Muscle of arm (tissue), 12 donors: ENCODE data around the gene ABCA1. TPM values are rescaled to one million over a fixed set of nuclear protein-coding genes. Genes with fewer than 3 reads are reported as not detected.

ENCODE experiments used
- DNase-seq: peaks from one replicate; pipeline ENCODE4 v3.0.0-alpha.2; 2013
- polyA plus RNA-seq, 12 donors: library from polyadenylated mRNA; unstranded; fragments of 120-200 nt; gene quantifications; one replicate each; pipeline ENCODE4 v1.2.1, GENCODE V29; 2013; ENCODE audit not compliant: insufficient read length in 12 of 12

The ABCA1 gene
- polyA plus RNA-seq, 12 donors = 3.9 to 10.8 (median 6.0) TPM; not detected in 1

DNA sequence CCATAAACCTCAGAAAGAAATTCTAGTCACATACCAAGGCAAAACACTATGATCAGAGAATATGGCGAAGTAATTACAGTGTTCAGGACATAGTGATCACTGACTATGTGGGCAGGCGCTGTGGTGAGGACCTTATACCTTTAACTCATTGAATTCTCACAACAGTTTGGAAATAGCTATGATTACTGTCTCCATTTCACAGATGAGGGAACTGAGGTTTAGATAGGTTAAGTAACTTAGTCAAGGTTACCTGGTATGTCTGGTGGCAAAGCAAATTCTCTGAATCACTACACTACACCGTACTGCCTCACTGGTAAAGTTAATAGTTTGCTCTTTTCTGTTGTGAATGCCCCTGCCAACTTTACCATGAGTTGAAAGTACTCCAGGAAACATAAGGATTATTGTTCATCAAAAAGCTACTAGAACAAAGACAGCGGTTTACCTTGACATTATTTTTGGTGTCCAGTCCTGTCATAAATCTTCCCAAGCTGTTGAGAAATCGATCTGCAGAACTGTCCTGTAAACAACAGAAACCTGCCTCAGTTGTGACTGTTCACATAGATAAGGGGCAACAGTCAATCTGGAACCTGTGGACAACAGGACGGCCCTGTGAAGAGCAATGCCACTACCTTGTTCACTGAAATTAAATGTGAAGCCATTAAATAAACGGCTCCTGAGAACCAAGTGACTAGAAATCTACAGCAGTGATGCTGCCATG, 127.7 kb downstream of the ABCA1 start:
- DNase-seq = no peak

DNA sequence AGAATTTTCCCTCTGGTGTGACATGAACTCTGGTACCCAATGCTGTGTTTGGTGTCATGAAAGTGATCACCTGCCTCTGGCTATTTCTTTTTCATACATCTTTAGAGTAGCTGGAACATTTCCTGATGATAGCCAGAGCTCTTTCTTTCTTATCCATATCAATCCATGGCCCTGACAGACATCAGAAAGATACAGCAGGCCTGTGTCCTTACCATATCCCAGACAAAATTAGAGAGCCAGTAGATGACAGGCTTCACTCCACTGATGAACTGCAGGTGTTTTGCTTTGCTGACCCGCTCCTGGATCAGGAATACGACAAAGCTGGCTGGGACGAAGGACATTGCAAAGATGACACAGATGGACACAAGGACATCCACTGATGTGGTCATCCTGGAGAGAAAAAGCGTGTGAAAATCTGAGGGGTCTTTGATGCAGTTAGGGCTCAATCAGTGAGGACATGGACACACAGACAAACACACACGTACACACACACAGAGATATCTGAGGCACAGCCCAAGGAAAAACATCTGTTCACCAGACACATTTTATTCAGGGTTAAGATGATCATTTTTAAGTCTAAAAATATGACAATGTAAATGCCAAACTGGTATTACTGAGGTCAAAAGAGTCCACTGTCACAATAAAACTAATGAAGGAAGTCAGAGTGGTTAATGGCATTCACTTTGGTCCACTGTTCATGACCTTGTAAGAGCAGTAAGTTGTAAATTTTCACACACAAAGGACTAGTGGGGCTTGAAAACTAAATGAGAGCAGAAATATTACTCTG, 129.6 kb downstream of the ABCA1 start:
- no peak for DNase-seq

DNA sequence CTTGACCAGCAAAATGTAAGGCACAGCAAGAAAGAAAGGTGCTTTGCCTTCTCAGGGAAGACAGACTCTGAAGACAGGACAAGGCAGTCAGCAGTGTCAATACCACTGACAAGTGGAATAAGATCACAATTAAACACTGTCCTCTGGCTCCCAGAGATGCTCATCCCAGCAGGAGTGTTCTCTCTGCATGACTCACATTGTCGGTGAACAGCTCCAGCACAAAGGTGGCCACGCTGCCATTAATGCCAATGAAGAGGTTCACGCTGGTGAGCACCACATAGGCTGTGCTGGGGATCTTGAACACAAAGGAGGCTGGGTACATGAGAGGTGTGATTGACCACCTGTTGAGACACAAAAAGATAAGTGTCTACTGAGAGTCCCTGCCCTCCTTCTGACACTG, 132.1 kb downstream of the ABCA1 start:
- DNase-seq = no peak

DNA sequence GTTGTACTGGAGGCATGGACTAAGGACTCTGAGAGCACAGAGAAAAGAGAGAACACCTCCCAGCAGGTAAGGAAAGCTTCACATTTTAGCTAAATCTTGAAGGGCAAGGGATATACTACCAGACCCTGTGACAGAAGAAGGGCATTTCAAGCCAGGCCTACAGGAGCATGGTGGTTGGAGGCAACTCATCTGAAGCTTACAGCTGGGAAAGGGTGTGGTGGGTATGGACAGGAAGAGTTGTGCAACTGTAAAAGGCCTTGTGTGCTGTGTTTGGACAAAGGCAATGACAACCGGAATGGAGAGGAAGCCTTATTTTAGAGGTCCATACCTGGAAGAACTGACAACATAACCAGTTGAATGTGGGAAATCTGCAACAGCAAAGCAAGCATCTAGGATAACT, 132.9 kb downstream of the ABCA1 start:
- no peak for DNase-seq

DNA sequence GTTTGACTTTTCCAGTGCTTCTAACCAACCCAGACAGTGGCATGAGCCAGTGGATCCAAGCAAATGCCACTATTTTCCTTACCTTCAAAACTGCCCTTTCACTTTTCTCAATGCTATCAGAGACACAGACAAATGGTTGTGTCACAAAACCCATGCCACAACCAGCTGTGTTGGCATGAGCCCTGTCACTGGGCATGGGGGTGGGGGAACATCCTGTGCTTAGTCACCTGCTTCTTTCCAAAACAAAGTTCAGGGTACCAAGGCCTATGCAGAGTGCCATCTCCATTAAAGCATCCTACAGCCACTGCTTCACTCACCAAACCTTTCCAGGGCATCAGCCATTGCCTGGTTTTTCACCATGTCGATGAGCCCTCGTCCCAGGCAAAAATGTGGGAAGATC, 133.9 kb downstream of the ABCA1 start:
- DNase-seq = no peak

DNA sequence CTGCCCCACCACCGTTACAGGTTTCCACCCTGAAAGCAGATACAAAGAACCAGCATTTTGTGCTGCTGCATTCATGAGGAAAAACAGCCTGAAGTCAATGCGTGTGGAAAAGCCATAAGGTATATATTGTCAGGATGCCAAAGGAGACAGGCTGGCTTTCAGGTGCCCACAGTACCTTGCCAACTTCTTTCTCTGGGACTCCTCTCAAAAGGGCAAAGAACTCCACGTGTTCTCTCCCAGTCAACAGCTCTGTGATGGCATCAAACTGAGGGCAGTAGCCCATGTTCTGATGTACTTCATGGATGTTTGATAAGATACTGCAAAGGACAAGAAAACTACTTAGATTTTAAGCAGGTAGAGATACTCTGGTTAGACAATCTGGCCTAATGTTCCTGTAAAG, 139.7 kb downstream of the ABCA1 start:
- DNase-seq = no peak

DNA sequence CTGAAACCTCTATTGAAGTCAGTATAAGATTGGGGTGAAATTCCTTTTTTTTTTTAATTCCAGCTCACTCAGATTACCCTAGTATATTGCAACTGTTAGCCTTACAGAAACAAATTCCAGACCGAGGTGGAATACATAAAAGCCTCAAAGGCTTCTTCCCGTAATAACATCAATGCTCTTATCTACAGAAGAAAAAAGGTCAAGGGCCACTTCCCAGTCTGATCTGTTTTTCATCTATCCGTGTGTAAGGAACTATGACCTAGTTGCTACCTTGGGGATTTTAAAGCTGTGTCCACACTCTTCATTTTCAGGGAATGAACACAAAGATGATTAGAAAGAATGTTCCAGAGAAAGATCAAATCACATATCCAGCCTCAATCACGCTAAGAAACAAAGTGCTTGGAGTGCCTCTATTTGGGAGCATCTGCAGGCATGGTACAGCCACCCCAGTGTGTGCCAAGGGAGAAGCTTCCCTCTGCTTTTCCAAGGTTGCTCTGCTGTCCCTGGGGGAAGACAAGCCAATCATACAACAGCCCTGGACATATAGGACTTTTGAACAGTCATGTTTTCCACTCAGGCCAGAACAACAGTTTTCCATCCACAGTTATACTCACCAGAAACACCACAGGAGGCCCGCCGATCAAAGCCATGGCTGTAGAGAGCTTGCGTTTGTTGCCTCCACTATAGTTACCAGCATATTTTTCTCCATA, 140.5 kb downstream of the ABCA1 start:
- no peak for DNase-seq

DNA sequence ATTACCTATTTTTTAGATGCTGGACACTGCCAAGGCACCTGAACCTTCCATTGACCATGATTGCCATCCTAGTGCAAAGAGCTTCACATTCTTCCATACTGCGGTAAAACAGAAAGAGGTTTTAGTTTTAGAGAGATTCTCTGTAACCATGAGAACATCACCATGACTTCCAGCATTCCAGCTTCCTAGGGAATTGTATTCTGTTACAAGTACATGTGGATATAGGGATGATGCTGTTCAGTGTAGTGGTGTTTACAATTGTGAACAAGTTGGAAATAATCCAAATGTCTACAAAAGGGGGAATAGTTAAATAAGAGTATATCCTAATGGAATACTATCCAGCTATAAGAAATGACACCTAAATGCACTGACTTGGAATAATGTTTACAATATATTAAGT, 141.7 kb downstream of the ABCA1 start:
- no peak for DNase-seq

DNA sequence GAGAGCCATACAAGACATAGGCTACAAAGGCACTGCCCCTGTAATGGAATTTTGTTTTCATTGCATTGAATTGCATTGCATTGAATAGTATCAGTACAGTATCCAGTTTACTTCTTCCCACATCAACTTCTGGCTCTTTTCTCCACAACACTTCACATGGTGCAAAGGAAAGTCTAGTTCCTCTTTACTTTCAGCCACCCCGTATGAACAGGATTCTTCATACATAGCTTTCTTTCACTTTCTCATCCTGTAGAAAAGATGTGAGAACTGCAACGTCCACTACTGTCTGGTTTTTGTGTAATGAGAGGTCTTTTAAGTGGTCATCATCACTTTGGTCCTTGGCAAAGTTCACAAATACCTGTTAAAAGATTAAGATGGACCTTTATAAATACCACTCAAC, 143.9 kb downstream of the ABCA1 start:
- no peak for DNase-seq

DNA sequence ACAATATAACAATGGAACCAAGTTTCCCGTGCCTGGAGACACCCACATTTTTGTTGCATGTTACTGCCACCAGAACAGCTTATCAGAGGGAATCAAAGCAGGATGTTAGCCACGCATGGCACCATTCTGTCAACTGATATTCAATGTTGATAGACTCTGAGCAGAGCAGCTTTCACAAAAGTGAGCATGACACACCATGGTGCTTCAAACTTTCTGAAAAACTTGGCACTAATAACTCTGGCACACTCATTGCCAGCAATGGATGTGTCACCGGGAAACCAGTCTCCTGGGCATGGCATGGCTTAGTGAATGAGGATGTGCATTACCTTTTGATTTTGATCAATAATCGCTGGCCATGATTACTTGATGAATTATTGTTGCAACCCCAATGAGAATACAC, 144.4 kb downstream of the ABCA1 start:
- DNase-seq = no peak

DNA sequence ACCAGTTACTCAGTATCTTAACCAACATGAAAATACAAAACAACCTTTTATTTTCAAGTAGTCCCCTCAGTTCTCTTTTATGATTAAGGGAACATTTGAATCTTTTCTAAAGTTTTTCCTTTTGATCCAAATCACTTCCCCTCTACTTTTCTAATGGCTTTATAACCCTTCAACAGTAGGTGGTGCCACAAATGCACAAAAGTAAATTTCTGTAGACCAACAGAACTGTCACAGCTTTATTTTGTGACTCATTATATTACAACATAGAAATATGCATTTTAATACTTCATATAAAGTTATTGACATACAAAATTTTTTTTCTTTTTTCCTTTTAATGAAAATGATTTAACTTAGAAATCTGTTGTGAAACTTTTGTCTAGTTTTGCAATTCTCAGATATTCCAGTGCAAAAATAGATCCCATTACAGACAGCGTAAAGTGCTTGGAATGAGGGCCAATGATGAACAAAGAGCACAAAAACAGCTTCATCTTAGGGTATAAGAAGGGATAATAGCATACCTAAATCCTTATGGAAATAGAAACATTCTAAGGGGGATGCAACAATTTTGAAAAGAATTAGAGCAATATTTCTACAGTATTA, 147.1 kb downstream of the ABCA1 start:
- no peak for DNase-seq

DNA sequence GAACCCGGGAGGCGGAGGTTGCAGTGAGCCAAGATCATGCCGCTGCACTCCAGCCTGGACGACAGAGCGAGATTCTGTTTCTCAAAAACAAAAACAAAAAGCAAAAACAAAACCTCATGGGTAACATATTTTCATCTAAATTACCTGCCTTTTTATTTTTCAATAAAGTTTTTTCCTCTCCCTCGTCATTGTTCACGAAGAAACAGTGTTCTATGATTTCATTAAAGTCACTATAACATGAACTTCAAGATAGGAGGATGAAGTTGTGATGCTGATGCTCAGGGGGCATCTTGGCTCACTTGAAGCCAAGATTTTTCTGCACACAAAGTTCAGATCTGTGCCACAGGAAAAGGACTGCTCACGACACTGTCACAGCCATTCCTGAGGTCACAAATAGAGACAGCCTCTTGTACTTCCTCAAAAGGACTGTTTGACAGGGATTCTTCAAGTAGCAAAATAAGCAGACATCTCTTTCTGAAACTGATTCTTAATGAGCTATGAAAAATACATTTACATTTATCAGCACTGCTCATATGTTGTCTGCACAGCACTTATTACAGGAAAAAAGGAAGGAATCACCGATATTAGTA, 147.9 kb downstream of the ABCA1 start:
- DNase-seq = no peak

DNA sequence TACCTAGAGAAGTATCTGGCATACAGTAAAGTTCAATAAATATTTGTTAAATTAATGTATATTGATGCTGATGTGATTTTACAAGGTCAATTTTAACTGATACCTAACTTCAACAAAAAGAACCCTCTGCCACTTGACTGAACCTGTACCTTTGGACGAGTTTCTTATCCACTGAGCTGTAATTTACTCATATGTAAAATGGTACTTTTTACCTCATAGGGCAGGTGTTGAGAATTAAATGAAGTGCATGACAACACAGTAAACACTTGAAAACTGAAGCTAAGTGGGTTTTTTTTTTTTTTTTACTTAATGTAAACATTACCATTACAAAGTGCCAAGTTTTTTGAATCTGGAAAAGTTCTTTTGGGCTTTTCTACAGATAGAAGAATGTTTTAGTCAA, 148.6 kb downstream of the ABCA1 start:
- DNase-seq = no peak

DNA sequence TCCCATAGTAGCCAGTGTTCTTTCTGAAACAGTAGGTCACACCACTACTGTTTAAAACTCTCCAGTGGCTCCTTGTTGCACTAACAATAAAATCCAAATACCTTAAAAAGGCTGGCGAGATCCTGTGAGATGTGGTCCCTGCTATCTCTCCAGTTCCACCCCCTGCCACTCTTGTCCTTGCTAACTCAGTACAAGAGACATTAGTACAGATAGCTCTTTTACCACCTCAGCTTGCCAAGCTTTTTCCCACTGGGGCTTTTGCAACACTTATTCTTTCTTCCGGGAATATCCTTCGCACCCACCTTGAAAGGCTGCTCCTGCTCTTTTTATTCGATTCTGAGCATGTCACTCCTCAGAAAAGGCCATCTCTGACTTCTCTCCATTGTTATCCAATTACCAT, 149.2 kb downstream of the ABCA1 start:
- DNase-seq = no peak

DNA sequence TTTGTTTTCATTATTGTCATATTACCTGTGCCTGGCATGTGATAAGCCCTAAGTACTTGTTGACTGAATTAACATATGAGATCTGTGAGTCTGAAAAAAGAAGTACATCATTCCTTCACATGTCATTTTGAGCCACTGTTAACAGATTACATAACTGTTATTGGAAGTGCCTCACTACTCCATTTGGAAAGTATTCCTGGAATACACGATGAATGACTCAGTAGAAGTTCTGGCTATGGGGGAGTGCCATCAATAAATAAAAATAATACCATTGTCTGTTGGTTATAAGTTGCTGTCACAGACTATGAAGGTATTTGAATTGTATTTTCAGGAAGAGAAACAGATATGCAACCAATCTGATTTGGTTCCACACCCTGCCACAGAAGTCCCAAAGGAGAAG, 151.2 kb downstream of the ABCA1 start:
- DNase-seq = no peak

DNA sequence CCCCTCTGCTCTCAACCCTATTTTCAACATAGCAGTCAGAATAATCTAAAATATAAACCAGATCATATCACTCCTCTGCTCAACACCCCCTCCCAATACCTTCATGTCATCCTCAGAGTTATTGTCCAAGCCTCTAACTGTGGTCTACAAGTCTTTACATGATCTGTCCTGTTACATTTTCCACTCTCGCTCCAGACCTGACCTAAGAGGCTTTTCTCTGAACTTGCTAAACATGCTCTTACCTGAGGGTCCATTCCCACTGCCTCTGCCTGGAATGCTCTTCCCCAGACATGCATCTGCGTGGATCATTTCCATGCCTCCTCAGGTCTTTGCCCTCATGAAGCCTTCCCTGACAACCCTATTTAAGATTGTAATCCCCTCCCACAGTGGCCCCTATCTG, 152.0 kb downstream of the ABCA1 start:
- DNase-seq = no peak

DNA sequence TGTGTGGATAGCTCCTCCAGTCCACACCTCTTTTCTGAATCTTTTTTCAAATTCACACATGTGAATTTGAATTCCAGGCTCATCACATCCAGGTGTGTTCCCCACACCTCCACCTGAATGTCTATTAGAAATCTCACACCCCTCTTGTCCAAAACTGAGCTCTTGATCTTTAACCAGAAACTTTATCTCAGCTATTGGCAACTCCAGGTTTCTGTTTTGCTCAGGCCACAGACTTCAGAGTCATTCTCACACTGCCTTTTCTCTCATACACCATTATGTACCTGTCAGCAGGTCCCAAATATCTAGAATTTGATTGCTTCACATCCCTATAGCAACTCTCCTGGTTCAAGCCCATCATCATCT, 152.4 kb downstream of the ABCA1 start:
- DNase-seq = no peak

DNA sequence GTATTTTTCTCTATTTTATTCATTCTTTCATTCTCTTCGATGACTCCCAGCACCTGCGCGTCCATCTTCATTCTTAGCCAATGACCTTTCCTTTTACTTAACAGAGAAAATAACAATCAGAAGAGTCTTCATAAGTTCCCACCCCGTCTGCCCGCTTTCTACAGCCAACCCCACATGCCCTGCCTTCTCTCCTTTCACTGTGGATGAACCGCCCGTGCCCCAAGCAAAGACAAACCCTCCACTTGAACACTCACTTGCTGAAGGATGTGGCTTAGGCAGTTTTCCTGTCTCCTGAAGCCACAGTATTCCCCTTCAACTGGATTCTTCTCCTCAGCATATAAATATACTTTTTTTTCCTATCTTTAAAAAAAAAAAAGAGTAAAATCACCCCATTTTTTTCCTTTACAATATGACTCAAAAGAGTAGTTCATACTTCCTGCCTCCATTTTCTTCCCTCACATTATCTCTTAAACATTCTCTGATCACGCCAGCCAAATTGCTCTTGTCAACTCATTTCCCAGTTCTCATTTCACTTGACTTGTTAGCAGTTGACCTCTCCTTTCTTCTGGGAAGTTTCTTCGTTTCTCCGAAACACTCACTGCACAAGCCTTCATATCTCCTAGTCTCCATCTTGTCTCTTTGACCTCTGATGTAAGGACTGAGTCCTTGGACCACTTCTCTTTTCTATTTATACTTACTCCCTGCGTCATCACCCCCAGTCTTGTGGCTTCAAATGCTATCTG, 153.0 kb downstream of the ABCA1 start:
- DNase-seq = no peak

DNA sequence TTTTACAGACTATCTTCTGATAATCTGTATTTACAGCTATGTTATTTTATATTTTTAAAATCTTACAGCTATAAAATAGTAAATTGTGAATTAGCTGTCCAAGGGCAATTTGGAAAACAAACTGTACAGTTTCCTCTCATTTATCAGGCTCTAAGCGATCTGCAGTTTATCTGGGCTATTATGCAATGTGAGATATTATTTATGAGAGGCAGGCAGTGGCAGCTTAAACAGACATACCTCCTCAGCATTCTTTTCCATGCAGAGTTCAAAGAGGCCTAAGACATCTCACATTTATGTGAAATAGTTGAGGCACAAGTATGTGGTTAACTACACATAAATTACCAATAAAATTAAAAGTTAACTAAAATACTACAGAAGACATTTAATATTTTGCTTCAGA, 153.8 kb downstream of the ABCA1 start:
- no peak for DNase-seq

DNA sequence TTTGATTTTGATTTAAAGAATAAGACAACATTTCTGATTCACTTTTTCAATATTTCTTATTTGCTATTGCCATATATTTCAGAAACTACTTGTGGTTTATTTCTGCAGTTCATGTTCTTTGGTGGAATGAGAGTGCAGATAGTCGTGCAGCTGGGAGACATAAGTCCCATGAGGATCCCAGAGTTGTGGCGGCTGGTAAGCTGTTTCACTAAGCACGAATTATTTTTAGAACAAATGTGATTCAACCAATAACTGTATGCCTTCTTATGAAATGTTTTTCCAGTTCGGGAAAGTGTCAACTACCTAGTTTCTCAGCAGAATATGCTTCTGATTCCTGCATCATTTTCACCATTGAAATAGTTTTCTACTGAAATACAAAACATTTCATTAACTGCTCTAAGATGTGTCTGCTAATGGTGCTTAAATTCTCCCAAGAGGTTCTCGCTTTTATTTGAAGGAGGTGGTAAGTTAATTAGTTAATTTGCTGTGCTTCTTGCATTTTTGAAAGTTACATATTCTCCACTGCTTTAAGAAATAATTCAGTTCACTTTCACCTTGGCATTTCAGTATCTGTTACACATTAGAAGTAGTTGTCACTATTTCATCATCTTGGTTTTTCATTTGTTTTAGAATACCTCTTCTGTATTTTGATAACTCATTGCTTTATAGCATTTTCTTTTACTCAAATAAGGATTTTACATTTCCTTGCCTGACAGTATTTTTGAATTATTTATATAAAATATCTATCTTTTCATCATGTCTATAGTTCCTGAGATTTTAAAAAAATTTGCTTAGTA, 155.0 kb downstream of the ABCA1 start:
- no peak for DNase-seq

DNA sequence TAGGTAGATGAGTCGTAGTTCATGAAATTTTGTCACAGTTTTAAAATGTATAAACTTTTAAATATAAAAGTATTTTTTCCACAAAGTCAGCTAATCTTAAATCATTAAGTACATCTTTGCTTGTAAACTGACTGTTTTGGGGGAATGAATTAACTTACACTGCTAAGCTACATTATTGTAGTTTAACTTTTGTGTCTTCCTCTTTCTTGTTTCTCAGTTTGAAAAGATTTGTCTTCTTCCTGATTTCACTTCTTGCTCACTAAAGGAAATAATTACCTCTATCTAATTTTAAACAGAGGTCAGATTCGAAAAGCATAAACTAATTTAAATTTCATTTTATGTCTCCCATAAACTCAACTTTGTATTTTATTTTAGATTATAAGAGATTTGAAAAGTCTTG, 158.3 kb downstream of the ABCA1 start:
- no peak for DNase-seq
